ENCODE measurements around the gene DGKQ.

- TF ChIP-seq GABPA (IDR thresholded peaks at IDR 0.05; ENCODE audit: low read depth) = no peak
- no peak for TF ChIP-seq CTCF (IDR thresholded peaks at IDR 0.05; ENCODE audit: insufficient read depth, low read length)
These were observed 15.6 kb downstream of the DGKQ start for GRCh38 chr4:957581-958313.

Measured in HL-60 (cell line).